HK-2 (cell line): Measurements from ENCODE around the gene FHDC1.

Experiments
- DNase-seq: peaks from one replicate; pipeline ENCODE4 v3.0.0-alpha.2; 2018; ENCODE audit not compliant: unreplicated experiment

FHDC1 gene

GRCh38 chr4:153005899-153006381 is 69.8 kb downstream of the FHDC1 start:
- no peak for DNase-seq

- DNase-seq, result no peak
These were observed 72.6 kb downstream of the FHDC1 start for GRCh38 chr4:153008578-153009199.

- DNase-seq, result no peak
These were observed 74.0 kb downstream of the FHDC1 start for GRCh38 chr4:153010146-153010545.

- no peak for DNase-seq
These were observed 77.3 kb downstream of the FHDC1 start for GRCh38 chr4:153013202-153013977.

- no peak for DNase-seq
These were observed 78.3 kb downstream of the FHDC1 start for GRCh38 chr4:153014460-153014859.

- DNase-seq, result no peak
These were observed 80.5 kb downstream of the FHDC1 start for GRCh38 chr4:153016592-153016991.

- no peak for DNase-seq
These were observed 81.9 kb downstream of the FHDC1 start for GRCh38 chr4:153018031-153018430.

GRCh38 chr4:153018684-153019083 is 82.6 kb downstream of the FHDC1 start:
- DNase-seq, result no peak

GRCh38 chr4:153019906-153020305 is 83.8 kb downstream of the FHDC1 start:
- DNase-seq, result no peak

GRCh38 chr4:153020457-153020856 is 84.3 kb downstream of the FHDC1 start:
- DNase-seq, result no peak

- DNase-seq, result no peak
These were observed 85.2 kb downstream of the FHDC1 start for GRCh38 chr4:153021276-153021675.

GRCh38 chr4:153022241-153022715 is 86.2 kb downstream of the FHDC1 start:
- DNase-seq, result no peak

- DNase-seq, result no peak
These were observed 87.0 kb downstream of the FHDC1 start for GRCh38 chr4:153023139-153023538.

- DNase-seq, result no peak
These were observed 87.7 kb downstream of the FHDC1 start for GRCh38 chr4:153023692-153024394.

- no peak for DNase-seq
These were observed 88.3 kb downstream of the FHDC1 start for GRCh38 chr4:153024466-153024865.

GRCh38 chr4:153025406-153025805 is 89.3 kb downstream of the FHDC1 start:
- DNase-seq, result no peak

GRCh38 chr4:153026591-153027346 is 90.6 kb downstream of the FHDC1 start:
- DNase-seq, result no peak

GRCh38 chr4:153027866-153028265 is 91.7 kb downstream of the FHDC1 start:
- no peak for DNase-seq

GRCh38 chr4:153028535-153028934 is 92.4 kb downstream of the FHDC1 start:
- DNase-seq, result no peak
